WTC11 (cell line): Measurements from ENCODE around the gene KLK13. TPM values are rescaled to one million over a fixed set of nuclear protein-coding genes. Genes with fewer than 3 reads are reported as not detected.

Source experiments
- ATAC-seq: fragments of 200-7000 bp; cut with Tn5 transposase; 2 replicates; pipeline ENCODE4 v1.10.0; 2021; ENCODE audit warnings: mild to moderate bottlenecking, moderate library complexity
- CTCF ChIA-PET: fragments of 300-600 bp; sonication (Branson Sonifier 250); formaldehyde crosslinking; loops from one replicate; lab custom pipeline; 2021; ENCODE audit warnings: antibody characterized with exemption; lab: Charles Lee
- POLR2A ChIA-PET: fragments of 350-600 bp; sonication (Branson Sonifier 250); formaldehyde crosslinking; loops from one replicate; lab custom pipeline; 2021; ENCODE audit warnings: antibody characterized with exemption; lab: Charles Lee
- DNase-seq: peaks from one replicate; pipeline ENCODE4 v3.0.0; 2021; ENCODE audit warnings: low spot score
- H3K27ac Mint-ChIP-seq: 2 replicates; pipeline ENCODE4 v1.8.0; 2021; ENCODE audit warnings: mixed read lengths
- H3K27me3 Mint-ChIP-seq: 2 replicates; pipeline ENCODE4 v1.8.0; 2021; ENCODE audit warnings: low read depth, mild to moderate bottlenecking, moderate library complexity, mixed read lengths
- H3K36me3 Mint-ChIP-seq: 2 replicates; pipeline ENCODE4 v1.8.0; 2021; ENCODE audit warnings: mixed read lengths
- H3K4me1 Mint-ChIP-seq: 2 replicates; pipeline ENCODE4 v1.8.0; 2022; ENCODE audit warnings: mixed read lengths
- H3K4me3 Mint-ChIP-seq: 2 replicates; pipeline ENCODE4 v1.8.0; 2021; ENCODE audit warnings: mild to moderate bottlenecking, moderate library complexity, mixed read lengths
- H3K9me3 Mint-ChIP-seq: 2 replicates; pipeline ENCODE4 v1.8.0; 2021; ENCODE audit warnings: mixed read lengths
- AFF4 ChIP-seq: sonication (generic); formaldehyde crosslinking; IDR thresholded peaks from 2 replicates; pipeline ENCODE4 v1.8.1; 2023; ENCODE audit warnings: mild to moderate bottlenecking, missing genetic modification reagents, borderline replicate concordance
- ATF1 ChIP-seq: sonication (generic); formaldehyde crosslinking; IDR thresholded peaks from 2 replicates; pipeline ENCODE4 v1.8.1; 2023; ENCODE audit warnings: mild to moderate bottlenecking, moderate library complexity, missing genetic modification reagents
- CREM ChIP-seq: sonication (generic); formaldehyde crosslinking; IDR thresholded peaks from 2 replicates; pipeline ENCODE4 v1.8.1; 2022; ENCODE audit warnings: mild to moderate bottlenecking, missing genetic modification reagents, moderate library complexity
- E2F1 ChIP-seq: sonication (generic); formaldehyde crosslinking; IDR thresholded peaks from 2 replicates; pipeline ENCODE4 v1.8.0; 2022; ENCODE audit warnings: mild to moderate bottlenecking, missing genetic modification reagents
- ELF4 ChIP-seq: sonication (generic); formaldehyde crosslinking; IDR thresholded peaks from 2 replicates; pipeline ENCODE4 v1.8.1; 2022; ENCODE audit warnings: low read depth, mild to moderate bottlenecking, moderate library complexity, missing genetic modification reagents
- EMX1 ChIP-seq: fragments of 250-450 bp; sonication (Bioruptor Pico); IDR thresholded peaks from 2 replicates; pipeline ENCODE4 v1.8.0; 2021; ENCODE audit warnings: mild to moderate bottlenecking
- ESRRA ChIP-seq: sonication (generic); formaldehyde crosslinking; IDR thresholded peaks from 2 replicates; pipeline ENCODE4 v1.8.1; 2022; ENCODE audit warnings: mild to moderate bottlenecking, missing genetic modification reagents, borderline replicate concordance
- FOXP4 ChIP-seq: sonication (generic); formaldehyde crosslinking; IDR thresholded peaks from 2 replicates; pipeline ENCODE4 v1.8.0; 2022; ENCODE audit warnings: mild to moderate bottlenecking, missing genetic modification reagents
- GTF2I ChIP-seq: fragments of 250-450 bp; sonication (Bioruptor Pico); conservative IDR thresholded peaks from 2 replicates; pipeline ENCODE4 v1.4.0; 2021; ENCODE audit warnings: mild to moderate bottlenecking
- HMGA2 ChIP-seq: fragments of 250-450 bp; sonication (Bioruptor Pico); IDR thresholded peaks from 2 replicates; pipeline ENCODE4 v1.4.0; 2021; ENCODE audit warnings: mild to moderate bottlenecking, moderate library complexity
- IRF1 ChIP-seq: sonication (generic); formaldehyde crosslinking; IDR thresholded peaks from 2 replicates; pipeline ENCODE4 v1.8.0; 2023; ENCODE audit warnings: missing genetic modification reagents
- JAZF1 ChIP-seq: fragments of 250-450 bp; sonication (Bioruptor Pico); IDR thresholded peaks from 2 replicates; pipeline ENCODE4 v1.9.0; 2021; ENCODE audit warnings: moderate library complexity, mild to moderate bottlenecking, inconsistent platforms
- NFE2L1 ChIP-seq: sonication (generic); formaldehyde crosslinking; IDR thresholded peaks from 2 replicates; pipeline ENCODE4 v1.8.1; 2023; ENCODE audit warnings: missing genetic modification reagents
- NFYB ChIP-seq: sonication (generic); formaldehyde crosslinking; conservative IDR thresholded peaks from 2 replicates; pipeline ENCODE4 v1.8.0; 2022; ENCODE audit warnings: low read depth, missing genetic modification reagents
- NR1H2 ChIP-seq: sonication (generic); formaldehyde crosslinking; IDR thresholded peaks from 2 replicates; pipeline ENCODE4 v1.9.0; 2021; ENCODE audit warnings: mild to moderate bottlenecking, moderate library complexity, missing genetic modification reagents
- NR2C2 ChIP-seq: sonication (generic); formaldehyde crosslinking; IDR thresholded peaks from 2 replicates; pipeline ENCODE4 v1.8.0; 2022; ENCODE audit warnings: mild to moderate bottlenecking, missing genetic modification reagents
- SMAD3 ChIP-seq: sonication (generic); formaldehyde crosslinking; IDR thresholded peaks from 2 replicates; pipeline ENCODE4 v1.8.0; 2022; ENCODE audit warnings: missing genetic modification reagents, mild to moderate bottlenecking, borderline replicate concordance
- SMAD4 ChIP-seq: sonication (generic); formaldehyde crosslinking; IDR thresholded peaks from 2 replicates; pipeline ENCODE4 v1.8.0; 2022; ENCODE audit warnings: mild to moderate bottlenecking, missing genetic modification reagents
- SP1 ChIP-seq: sonication (generic); formaldehyde crosslinking; conservative IDR thresholded peaks from 2 replicates; pipeline ENCODE4 v1.8.1; 2022; ENCODE audit warnings: missing genetic modification reagents
- ZNF138 ChIP-seq: sonication (generic); formaldehyde crosslinking; conservative IDR thresholded peaks from 2 replicates; pipeline ENCODE4 v1.8.1; 2022; ENCODE audit warnings: mild to moderate bottlenecking, moderate library complexity, missing genetic modification reagents
- ZNF532 ChIP-seq: fragments of 250-450 bp; sonication (Bioruptor Pico); IDR thresholded peaks from 2 replicates; pipeline ENCODE4 v1.9.0; 2021; ENCODE audit warnings: mild to moderate bottlenecking, borderline replicate concordance
- total RNA-seq: library from RNA; stranded (reverse); gene quantifications from 3 replicates; pipeline ENCODE4 v1.2.3, GENCODE V29; 2021

Gene KLK13
- total RNA-seq, 1 experiment from 2014 or later, result 3.1 TPM

GRCh38 chr19:51060336-51060735 lies 4.6 kb downstream of the KLK13 start:
- ChIA-PET POLR2A (no interaction called here), CTCF (no interaction called here)
- Mint-ChIP-seq H3K27ac (no peak overlapping the region), H3K4me3 (no peak overlapping the region), H3K27me3 (peaks cover 10% of the 10 kb centered on the region), H3K36me3 (no peaks in the 10 kb centered on the region), H3K9me3 (peaks cover 10% of the 10 kb centered on the region), H3K4me1 (peaks cover 2% of the 10 kb centered on the region; the same call in 1 of the 2 replicates)
- DNase-seq (no peak), ATAC-seq (no peak)
- no peak for TF ChIP-seq NR1H2
- TF ChIP-seq NFYB (CRISPR knock-in tag), result no peak
- TF ChIP-seq ZNF532, result no peak
- no peak for TF ChIP-seq ELF4
- no peak for TF ChIP-seq SP1
- no peak for TF ChIP-seq ATF1 (CRISPR knock-in tag)
- no peak for TF ChIP-seq SMAD4 (CRISPR knock-in tag)
- no peak for TF ChIP-seq GTF2I (CRISPR knock-in tag)

GRCh38 chr19:51059715-51060114 lies 5.2 kb downstream of the KLK13 start:
- Mint-ChIP-seq H3K9me3 (peaks cover 10% of the 10 kb centered on the region), H3K36me3 (no peaks in the 10 kb centered on the region), H3K27ac (no peak overlapping the region), H3K4me1 (no peaks in the 10 kb centered on the region; the same call in 1 of the 2 replicates), H3K4me3 (no peak overlapping the region), H3K27me3 (peaks cover 10% of the 10 kb centered on the region)
- TF ChIP-seq AFF4 (CRISPR knock-in tag), result no peak
- TF ChIP-seq HMGA2 (CRISPR knock-in tag), result peak; percentile 74
- TF ChIP-seq SMAD3 (CRISPR knock-in tag), result no peak
- TF ChIP-seq ATF1 (CRISPR knock-in tag), result no peak
- ATAC-seq, result no peak
- POLR2A ChIA-PET, result no interaction called here
- CTCF ChIA-PET, result no interaction called here
- no peak for DNase-seq

GRCh38 chr19:51055866-51056265 lies 9.0 kb downstream of the KLK13 start:
- ChIA-PET CTCF (no interaction called here), POLR2A (no interaction called here)
- peaks cover 2% of the 10 kb centered on the region for H3K9me3 Mint-ChIP-seq
- ATAC-seq, result no peak
- H3K27me3 Mint-ChIP-seq, result peaks cover 4% of the 10 kb centered on the region; the same call in 1 of the 2 replicates
- H3K27ac Mint-ChIP-seq, result no peak overlapping the region
- H3K4me1 Mint-ChIP-seq, result peaks cover 21% of the 10 kb centered on the region
- no peak for DNase-seq
- no peak for TF ChIP-seq ESRRA (CRISPR knock-in tag)
- TF ChIP-seq GTF2I (CRISPR knock-in tag), result no peak
- no peak for TF ChIP-seq NFE2L1
- no peak for TF ChIP-seq CREM
- TF ChIP-seq FOXP4, result no peak
- TF ChIP-seq NR2C2 (CRISPR knock-in tag), result no peak
- TF ChIP-seq NFYB (CRISPR knock-in tag), result no peak
- no peak for TF ChIP-seq IRF1 (CRISPR knock-in tag)
- TF ChIP-seq EMX1 (CRISPR knock-in tag), result no peak
- TF ChIP-seq JAZF1 (CRISPR knock-in tag), result no peak
- TF ChIP-seq ZNF138 (CRISPR knock-in tag), result no peak
- no peak for TF ChIP-seq E2F1 (CRISPR knock-in tag)
- H3K36me3 Mint-ChIP-seq, result no peaks in the 10 kb centered on the region
- H3K4me3 Mint-ChIP-seq, result no peak overlapping the region
